Dermis blood vessel endothelial cell (primary cell): ENCODE data around the gene LONP2. TPM values are rescaled to one million over a fixed set of nuclear protein-coding genes. Genes with fewer than 3 reads are reported as not detected.
A peak's percentile ranks its signal among the peaks of the same experiment; 100 is the strongest.
"Not testable (repeated sequence)": the region's sequence is repeated elsewhere in the genome, so short reads cannot be mapped to it uniquely, and the experiment has no call there.

ENCODE experiments used
- DNase-seq: peaks from one replicate; pipeline ENCODE4 v3.0.0; 2010
- total RNA-seq: library from RNA; depleted of rRNA; stranded (reverse); fragments of >200 nt; gene quantifications from 2 replicates; pipeline ENCODE4 v1.2.3, GENCODE V29; 2014

LONP2 gene
- total RNA-seq, 1 donor from 2014 or later, result 34.9 TPM

DNA sequence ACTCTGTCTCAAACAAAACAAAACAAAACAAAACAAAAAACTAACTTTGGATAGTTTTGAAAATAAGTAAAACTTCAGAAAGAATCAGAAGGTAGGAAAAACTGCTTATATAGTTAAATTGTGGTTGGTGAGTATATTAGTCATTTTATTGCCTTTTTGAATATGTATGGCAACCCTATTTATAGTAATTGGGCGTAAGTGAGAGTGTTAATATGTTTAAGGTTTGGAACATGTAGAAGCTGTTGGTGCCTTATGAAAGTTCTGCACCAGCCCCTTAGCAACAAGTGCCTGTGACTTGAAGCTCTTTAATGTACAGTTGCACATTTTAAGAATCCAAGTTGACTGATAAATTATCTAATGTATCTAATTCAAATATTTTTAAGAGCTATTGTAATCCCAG is 50.6 kb downstream of the LONP2 start:
- DNase-seq, result no peak

DNA sequence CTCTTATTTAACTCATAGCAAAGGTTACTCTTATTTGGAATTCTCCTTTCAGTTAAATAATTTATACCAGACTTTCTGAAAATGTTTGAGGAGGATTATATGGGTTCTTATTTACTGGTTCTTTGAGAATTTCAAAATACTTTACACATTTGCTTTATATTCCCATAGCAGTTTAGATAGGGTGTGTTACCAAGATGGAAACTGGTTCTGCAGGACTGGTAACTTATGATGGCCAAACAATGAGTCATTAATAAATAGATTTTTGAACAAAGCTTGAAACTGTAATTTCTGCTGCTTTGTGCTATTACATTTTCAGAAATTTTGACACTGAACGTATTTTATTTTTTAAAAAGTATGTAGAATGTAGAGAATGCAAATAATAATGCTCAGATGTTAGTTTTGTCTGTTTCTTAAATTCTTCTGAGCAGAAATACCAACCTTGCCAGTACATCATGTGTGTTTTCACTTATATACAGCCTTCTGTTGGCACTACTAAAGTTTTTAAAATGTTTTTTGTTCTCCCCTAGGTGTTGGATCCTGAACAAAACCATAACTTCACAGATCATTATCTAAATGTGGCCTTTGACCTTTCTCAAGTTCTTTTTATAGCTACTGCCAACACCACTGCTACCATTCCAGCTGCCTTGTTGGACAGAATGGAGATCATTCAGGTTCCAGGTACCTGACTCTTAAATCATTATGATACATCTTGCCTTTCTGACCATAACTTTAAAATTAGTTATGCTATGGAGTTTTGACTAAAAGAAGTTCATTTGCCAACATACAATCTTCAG is 51.6 kb downstream of the LONP2 start:
- no peak for DNase-seq

DNA sequence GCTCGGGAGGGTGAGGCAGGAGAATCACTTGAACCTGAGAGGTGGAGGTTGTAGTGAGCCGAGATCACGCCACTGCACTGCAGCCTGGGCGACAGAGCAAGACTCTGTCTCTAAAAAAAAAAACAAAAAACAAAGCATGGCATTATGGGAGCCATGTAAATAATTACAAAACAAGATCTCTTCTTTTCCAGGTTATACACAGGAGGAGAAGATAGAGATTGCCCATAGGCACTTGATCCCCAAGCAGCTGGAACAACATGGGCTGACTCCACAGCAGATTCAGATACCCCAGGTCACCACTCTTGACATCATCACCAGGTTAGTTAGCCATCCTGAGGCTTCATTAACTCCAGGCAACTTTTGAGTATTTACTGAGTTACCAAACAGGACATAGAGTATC is 55.4 kb downstream of the LONP2 start:
- no peak for DNase-seq

DNA sequence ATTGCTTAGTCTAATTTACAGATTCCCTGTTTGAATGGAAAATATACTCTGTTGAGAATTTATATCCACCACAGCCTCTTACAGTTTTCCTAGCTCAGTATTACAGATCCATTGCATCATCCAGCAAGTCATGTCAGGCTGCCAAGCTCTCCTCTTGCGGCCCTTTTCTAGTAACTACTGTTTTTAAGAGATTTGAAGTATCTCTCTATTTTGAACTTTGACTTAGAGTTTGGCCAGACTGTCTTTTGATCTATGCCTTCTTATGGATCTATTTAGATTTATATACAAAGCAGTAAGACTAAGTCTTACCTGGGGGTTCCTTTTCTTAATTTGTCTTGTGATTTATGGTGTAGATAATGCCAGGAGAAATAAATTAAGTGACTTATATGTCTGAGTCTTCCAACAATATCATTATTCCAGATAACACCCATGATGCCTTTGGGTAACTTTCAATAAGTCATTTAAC is 56.3 kb downstream of the LONP2 start:
- no peak for DNase-seq

DNA sequence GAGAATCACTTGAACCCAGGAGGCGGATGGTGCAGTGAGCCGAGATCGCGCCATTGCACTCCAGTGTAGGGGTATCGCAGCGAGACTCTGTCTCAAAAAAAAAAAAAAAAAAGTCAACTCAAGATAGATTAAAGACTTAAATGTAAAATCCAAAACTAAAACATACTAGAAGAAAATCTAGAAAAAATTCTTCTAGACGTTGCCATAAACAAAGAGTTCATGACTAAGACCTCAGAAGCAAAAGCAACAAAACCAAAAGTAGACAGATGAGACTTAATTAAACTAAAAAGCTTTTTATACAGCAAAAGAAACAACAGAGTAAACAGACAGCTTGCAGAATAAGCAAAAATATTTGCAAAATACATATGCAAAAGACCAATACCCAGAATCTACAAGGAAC is 64.4 kb downstream of the LONP2 start:
- no peak for DNase-seq

DNA sequence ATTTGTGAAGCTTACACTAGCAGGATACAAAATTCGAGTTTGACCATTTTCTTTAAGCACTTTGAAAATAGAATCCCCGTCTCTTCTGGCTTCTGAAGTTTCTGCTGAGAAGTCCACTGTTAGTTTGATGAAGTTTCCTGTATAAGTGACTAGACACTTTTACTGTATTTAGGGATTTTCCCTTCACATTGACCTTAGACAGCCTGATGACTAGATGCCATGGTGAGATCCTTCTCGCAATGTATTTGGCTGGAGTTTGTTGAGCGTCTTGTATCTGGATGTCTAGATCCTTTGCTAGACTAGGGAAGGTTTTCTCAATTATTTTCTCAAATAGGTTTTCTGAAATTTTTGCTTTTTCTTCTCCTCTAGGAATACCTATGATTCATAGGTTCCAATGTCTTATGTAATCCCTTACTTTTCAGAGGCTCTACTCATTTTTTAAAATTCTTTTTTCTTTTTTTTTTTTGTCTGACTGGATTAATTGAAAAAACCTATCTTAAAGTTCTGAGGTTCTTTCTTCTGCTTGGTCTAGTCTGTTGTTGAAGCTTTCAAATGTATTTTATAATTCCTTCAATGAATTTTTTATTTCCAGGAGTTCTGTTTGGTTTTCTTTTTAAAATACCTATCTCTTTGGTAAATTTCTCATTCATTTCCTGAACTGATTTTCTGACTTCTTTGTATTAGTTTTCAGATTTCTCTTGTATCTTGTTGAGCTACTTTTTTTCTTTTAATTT is 67.0 kb downstream of the LONP2 start:
- DNase-seq, result no peak

DNA sequence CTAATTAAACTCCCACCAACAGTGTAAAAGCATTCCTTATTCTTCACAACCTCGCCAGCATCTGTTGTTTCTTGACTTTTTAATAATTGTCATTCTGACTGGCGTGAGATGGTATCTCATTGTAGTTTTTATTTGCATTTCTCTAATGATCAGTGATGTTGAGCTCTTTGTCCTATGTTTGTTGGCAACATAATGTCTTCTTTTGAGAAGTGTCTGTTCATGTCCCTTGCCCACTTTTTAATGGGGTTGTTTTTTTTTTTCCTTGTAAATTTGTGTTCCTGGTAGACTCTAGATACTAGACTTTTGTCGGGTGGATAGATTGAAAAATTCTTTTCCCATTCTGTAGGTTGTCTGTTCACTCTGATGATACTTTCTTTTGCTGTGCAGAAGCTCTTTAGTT is 69.8 kb downstream of the LONP2 start:
- not testable (repeated sequence) for DNase-seq

DNA sequence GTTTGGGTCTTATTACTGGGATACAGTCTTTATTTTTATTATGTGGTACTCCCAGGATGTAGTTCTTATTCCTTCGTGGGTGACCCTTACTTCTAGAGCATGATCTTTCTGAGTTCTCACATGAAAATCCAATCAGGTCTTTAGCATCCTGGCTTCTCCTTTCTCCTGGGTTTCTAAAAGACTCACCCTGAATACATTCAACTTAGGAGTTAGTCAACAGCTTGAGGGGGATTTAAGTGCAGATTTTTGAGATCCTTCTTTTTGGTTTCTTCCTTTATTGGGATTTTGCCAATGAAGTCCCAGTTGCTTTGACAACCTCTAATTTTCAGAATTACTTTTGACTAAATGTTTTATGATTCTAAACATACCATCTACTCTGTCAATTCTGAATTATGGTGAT is 72.9 kb downstream of the LONP2 start:
- no peak for DNase-seq

DNA sequence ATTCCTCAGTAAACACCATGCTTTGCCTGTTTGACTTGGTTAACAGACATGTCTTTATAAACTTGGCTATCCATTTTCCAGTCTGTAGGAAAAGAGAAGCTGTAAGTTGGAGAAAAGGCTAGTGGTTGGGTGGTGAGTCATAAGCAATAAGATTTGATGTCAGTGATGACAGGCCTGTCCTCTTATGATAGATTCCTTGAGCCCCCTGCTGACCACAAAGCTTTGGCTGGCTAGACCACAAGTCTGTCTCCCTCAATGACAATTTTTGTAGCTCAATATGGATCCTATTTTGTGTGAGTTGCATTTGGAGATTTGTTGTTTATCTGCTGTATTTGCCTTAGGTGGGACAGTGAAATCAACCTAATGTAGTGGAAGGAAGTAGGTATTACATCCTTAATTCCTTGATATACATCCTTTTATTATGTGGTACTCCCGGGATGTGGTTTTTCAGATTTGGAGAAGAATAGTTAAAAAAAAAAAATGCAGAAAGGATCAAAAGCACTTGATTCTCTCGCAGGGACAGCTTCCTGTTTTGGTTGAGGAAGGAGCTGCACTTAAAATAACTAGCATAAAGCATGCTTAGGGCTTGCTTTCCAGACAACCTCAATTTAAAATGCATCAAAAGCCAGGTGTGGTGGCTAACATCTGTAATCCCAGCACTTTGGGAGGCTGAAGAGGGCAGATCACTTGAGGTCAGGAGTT is 73.7 kb downstream of the LONP2 start:
- peak; percentile 79 for DNase-seq

DNA sequence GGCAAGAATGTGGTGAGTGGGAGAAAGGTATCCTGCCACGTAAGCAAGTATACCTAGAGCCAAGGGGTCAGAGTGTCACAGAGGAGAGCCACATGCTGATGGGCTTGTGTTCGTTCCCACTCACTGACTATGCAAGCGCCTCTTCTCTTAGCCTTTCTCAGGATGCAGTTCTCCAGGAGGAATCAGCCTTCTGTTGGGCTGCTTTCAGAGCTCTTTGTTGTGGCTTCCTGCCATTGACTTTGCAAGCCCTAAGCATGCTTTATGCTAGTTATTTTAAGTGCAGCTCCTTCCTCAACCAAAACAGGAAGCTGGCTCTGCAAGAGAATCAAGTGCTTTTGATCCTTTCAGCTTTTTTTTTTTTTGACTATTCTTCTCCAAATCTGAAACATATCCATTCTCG is 74.5 kb downstream of the LONP2 start:
- DNase-seq, result peak; percentile 91

DNA sequence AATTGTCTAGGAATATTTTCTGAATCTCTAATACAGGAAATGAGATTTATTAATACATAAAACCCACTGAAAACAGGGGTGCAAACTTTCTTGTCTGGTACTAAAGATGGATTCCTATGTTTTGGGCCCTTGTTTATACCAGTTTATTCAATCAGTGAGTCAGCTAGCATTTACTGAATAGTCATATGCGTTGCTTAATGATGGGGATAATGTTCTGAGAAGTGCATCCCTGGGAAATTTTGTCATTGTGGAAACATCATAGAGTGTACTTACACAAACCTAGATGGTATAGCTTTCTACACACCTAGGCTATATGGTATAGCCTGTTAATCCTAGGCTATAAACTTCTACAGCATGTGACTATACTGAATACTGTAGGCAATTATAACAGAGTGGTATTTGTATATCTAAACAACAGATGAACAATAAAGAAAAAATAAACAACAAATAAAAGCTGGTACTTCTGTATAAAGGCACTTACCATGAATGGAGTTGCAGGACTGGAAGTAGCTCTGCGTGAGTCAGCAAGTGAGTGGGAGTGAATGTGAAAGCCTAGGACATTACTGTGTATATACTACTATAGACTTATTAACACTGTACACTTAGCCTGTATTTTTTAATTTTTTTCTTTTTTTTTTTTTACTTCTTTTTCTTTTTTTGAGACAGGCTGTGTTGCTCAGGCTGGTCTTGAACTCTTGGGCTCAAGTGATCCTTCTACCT is 77.4 kb downstream of the LONP2 start:
- peak; percentile 32 for DNase-seq

DNA sequence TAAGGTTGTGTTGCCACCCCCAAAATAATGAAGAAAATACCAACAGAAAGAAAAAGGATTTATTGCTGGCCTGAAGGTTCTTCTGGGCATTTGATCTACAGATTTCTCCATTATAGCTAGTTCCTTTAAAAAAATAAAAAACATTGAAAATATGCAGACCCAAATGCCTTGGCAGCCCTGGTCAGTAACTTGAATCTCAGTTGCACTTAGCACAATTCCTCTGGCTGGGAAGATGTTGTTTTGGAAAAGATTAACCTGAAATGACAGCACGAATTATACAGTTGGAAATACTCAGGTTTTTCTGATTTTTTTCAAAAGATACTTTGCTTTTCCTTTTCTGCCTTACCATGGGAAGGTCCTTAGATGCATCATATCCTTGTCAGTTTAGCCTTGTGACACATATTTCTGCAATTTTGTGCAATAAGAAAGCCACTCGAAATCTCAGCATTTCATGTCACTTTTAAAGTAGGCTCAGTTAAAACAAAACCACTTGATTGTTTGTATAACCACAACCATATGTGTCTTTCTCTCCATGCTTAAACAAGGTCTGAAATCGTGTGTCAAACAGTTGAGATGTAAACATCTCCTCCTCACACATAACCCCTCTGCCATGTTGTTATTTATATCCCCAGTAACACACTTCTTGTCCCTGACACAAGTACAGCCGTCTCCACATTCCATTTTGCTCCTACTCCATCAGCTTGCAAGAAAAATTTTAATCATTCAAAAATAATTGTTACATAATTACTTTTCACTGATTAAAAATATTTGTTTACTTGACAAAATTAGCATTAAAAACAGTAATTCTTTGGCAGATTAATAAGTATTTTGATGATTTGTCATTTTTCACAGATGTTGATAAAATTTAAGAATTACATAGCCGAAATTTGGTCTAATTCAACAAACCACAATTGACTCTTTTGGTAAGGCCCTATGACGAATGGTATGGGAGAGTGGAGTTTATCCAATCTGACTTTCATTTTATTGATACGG is 80.0 kb downstream of the LONP2 start:
- DNase-seq, result no peak

DNA sequence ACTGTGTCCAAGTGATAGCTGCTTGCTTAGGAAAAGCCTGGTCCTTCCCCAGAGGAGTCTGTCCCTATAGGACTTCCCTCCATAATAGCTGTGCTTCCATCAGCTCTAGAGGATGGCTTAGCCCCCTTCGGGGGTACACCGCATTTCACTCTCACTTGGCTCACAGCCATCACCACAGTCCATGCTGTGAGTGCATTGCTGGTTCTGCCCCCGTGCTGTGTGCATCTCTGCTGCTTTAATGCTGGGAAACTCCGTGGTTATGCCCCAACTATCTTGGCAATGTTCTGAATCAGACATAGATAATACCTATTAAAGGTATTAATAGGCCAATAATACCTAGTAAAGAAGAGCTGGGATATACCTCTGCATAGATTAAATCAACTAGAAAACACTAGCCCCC is 82.8 kb downstream of the LONP2 start:
- DNase-seq, result no peak

DNA sequence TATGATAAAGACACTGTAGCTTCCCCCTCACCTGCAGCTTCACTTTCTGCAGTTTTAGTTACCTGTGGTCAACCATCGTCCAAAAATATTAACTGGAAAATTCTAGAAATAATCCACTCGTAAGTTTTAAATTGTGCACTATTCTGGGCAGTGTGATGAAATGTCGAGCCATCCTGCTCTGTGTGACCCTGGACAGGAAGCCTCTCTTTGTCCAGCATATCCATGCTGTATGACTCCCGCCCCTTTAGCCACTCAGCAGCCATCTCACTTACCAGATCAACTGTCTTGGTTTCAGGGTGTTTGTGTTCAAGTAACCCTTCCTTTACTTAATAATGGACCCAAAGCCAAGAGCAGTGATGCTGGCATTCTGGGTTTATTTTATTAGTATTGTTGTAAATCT is 85.0 kb downstream of the LONP2 start:
- peak; percentile 17 for DNase-seq

DNA sequence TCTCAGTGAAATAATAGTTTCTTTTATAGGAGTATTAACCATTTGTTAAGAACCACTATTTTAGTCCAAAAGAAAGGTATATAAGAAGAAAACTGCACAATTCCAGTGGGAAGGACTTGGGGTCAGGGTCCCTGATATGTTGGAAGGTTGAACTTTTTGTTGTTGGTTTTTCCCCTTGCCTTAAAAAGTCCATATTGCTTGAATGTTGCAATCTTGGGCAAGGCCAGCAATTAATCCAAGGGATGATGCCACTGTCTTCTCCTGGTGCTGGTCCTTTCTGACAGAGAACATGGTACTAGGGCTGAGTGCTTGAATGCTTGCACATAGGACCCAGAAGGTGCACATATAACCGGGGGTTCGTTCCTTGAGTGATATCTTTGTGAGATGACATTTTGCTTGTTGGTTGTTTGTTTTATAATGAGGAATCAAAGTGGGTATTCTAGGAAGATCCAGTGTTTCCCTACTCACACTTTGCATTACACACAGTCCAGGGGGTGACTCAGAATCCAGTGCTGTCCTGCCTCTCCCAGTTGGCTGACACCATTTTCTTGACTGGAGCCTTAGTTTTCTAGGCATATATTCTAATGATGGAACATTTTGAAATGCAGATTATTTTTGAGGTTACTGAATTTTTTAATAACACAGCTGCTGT is 86.2 kb downstream of the LONP2 start:
- no peak for DNase-seq

DNA sequence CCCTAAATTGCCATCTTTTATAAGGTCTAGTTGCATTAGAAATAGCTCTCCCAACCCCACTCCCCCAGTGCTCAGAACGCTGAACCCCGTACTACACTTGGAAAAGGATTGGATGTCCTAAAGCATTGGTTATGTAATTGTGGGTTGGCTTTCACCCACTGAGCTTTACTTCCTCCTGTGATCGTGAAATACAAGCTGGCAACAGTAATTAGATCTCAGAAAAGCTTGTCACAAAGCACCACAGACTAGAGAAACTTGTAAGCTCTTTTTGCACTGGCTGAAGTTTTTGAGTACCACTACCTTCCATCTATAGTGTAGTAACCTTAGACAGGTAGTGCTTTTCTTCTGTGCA is 86.7 kb downstream of the LONP2 start:
- no peak for DNase-seq

DNA sequence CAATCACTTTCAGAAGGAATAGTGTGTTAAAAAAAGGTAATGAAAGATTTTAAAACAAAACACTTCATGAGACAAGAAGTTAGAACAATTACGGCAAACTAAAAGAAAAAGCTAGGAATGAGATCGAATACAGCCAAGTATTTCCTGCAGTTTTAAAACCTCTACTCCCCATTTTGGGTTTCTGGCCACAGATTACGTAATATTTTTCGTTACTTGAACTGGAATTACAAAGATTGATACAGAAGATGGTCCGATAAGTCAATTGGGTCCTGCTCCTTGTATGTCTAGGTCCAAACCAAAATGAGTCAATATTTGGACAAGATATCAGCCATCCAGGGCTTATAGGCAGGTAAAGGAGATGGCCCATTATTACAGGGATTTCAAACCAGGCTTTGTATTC is 88.9 kb downstream of the LONP2 start:
- DNase-seq, result no peak

DNA sequence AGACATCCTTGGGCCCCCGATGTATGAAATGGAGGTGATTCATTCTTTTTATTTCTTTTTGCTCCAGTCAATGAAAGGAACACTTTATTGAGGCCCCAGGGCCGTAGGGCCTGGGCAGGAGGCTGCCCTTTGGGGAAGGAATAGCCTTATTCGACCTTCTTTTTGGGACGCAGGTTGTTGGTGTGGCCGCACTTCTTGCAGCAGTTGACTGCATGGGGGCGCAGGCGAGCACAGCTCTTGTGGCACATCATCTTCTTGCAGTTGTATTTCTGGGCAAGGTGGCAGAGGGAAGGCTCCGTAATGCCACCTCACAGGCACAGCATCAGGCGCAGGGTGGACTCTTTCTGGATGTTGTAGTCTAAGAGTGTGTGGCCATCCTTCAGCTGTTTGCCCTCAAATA is 90.2 kb downstream of the LONP2 start:
- DNase-seq, result no peak

DNA sequence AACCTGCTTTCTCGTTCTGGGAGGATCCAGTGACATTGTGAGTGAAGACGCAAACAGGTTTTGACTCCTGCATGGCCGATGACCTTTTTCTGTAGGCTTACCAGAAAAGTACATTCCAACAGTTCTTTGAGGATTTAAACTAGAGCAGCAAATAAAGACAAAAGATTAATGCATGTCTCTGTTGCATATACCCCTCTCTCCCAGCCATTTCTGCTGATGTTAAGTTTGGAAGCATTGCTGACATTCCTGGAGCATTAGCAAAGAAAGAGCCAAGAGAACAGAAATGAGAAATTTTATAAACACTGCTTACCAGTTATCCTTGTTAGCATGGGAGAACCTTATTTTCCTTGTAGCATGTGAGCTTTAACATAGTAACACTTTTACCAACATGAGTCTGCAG is 91.9 kb downstream of the LONP2 start:
- no peak for DNase-seq

DNA sequence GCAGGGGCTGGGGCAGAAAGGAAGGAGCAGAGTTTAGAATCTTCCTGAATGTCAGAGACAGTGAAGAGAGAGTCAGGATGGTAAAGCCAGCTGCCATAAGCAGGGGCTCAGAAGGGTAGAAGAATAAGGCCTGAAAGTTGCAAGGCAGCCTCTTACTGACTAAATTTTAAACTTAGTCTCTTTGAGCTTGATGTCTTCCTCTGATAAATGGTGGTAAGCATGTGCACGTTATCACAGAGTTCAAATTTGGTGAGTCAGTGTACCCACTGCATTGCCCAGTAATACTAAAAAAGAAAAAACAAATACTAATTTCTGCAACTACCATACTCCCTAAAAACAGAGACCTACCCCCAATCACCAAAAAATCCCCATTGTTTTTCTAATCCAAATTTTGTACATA is 96.0 kb downstream of the LONP2 start:
- no peak for DNase-seq

DNA sequence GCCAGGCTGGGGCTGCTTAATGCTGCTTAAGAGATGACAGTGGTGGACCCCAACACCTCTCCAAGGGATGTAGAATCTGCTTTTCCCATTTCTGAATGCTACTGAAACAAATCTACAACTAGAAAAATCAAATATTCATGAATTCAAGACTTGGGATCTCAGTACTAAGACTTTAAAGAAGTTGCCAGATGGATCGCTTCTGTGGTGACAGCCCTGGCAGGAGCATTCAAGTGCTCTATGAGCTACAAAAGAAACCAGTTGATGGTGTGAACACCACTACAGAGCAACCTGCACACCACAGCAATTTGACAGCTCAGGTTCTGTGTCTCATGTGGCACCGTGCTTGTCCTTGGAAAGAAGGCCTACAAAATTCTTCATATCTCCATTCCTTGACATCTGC is 98.5 kb downstream of the LONP2 start:
- no peak for DNase-seq
